HG02588 (cell line): ENCODE data around the gene SSMEM1.
"Not testable (repeated sequence)": the region's sequence is repeated elsewhere in the genome, so short reads cannot be mapped to it uniquely, and the experiment has no call there.

Experiments used
- ATAC-seq: cut with Tn5 transposase; IDR thresholded peaks from one replicate; pipeline ENCODE4 v1.9.1; 2021; ENCODE audit warnings: mild to moderate bottlenecking, moderate library complexity; ENCODE audit not compliant: unreplicated experiment

The SSMEM1 gene, protein sequence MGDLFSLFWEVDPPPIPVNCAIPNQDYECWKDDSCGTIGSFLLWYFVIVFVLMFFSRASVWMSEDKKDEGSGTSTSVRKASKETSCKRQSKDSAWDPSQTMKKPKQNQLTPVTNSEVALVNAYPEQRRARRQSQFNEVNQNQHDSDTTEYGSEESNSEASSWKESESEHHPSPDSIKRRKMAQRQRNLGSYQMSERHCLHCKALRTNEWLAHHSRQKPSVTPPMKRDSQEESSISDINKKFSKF

GRCh38 chr7:130207642-130208041, at the start of gene SSMEM1:
SSMEM1 (plus strand) TSS chr7:130207860; CDS start chr7:130207911, 51 bp downstream.
- ATAC-seq, result no peak

GRCh38 chr7:130160023-130160422, 47.6 kb upstream of the SSMEM1 start:
- no peak for ATAC-seq

GRCh38 chr7:130160455-130160854, 47.2 kb upstream of the SSMEM1 start:
- no peak for ATAC-seq

- no peak for ATAC-seq
Measured at GRCh38 chr7:130162196-130162595, 45.5 kb upstream of the SSMEM1 start.

GRCh38 chr7:130174237-130174959, 33.3 kb upstream of the SSMEM1 start:
- no peak for ATAC-seq

DNA sequence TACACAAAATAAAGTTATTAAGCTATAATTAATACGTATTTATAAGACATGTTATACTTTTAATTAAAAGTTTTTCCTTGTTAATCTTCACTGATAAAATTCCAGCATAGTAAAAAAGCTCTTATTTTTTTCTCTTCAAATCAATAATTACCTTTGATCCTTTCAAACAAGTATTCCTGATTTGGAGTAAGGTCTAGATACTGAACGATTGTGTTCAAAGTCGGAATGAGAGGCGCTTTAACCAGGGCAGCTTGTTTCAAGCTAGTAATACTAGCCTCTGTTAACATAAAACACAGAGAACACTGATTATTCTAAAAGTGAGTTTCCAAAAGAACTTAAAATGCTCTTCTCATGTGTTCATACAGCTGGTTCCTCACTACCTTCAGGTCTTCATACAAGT, 29.4 kb upstream of the SSMEM1 start:
- no peak for ATAC-seq

DNA sequence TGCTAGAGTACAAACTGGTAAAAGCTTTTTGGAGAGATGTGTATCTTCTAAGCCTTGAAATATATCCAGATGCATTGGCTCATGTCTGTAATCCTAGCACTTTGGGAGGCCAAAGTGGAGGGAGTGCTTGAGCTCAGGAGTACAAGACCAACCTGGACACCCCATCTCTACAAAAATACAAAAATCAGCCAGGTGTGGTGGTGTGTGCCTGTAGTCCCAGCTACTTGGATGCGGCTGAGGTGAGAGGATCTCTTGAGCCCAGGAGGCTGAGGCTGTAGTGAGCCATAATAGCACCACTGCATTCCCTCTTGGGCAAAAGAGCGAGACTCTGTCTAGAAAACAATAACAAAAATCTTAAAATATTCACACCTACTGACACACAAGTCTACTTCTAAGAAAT, 28.0 kb upstream of the SSMEM1 start:
- no peak for ATAC-seq

- no peak for ATAC-seq
Measured at GRCh38 chr7:130180571-130181262, 26.9 kb upstream of the SSMEM1 start.

DNA sequence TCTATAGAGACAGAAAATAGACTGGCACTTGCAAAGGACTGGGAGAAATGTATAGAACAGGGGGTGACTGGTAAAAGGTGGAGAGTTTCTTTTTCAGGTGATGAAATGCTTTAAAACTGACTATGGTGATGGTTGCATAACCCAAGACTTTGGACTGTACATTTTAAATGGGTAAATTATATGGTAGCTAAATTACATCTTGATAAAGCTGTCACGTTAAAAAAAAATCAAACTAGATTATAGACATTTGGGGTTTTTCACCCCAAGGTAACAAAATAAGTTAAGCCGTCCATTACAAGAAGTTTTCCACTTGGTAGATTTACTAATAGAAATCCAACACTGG, 26.4 kb upstream of the SSMEM1 start:
- ATAC-seq, result no peak

GRCh38 chr7:130182990-130183389, 24.7 kb upstream of the SSMEM1 start:
- peak; percentile 78 for ATAC-seq

GRCh38 chr7:130184349-130184748, 23.3 kb upstream of the SSMEM1 start:
- not testable (repeated sequence) for ATAC-seq

GRCh38 chr7:130187360-130187759, 20.3 kb upstream of the SSMEM1 start:
- ATAC-seq, result no peak

DNA sequence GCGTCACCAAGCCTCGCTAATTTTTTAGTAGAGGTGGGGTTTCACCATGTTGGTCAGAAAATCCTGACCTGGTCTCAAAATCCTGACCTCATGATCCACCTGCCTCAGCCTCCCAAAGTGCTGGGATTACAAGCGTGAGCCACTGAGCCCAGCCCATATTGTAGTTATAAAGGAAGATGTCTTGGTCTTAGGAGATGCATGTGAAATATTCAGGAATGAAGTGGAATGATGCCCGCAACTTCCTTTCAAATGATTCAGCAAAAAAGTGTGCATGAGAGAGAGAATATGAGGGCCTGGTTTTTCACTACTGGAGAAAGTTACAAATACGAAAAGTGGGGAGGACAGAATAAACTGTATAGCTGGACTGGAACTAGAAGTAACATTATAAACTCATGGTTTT, 18.3 kb upstream of the SSMEM1 start:
- no peak for ATAC-seq

GRCh38 chr7:130191791-130192190, 15.9 kb upstream of the SSMEM1 start:
- no peak for ATAC-seq

DNA sequence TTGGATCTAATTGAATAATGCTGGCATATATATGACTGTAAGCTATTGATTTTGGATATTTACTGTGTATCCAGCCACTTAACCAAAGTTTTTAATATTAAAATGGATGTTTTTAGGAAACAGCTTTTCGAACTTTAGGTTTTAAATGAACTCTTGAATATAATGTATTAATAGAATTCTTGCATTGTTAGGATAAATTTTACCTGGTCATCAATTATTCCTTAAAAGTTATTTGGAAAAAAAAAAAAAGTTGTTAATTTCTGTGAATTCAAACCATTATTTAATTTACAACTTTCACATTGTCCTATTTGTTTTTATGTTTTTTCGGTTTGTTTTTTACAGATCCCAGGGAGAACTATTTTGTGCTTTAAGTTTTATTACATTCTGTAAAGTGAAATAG, 12.3 kb upstream of the SSMEM1 start:
- no peak for ATAC-seq

- no peak for ATAC-seq
Measured at GRCh38 chr7:130196476-130196875, 11.2 kb upstream of the SSMEM1 start.

DNA sequence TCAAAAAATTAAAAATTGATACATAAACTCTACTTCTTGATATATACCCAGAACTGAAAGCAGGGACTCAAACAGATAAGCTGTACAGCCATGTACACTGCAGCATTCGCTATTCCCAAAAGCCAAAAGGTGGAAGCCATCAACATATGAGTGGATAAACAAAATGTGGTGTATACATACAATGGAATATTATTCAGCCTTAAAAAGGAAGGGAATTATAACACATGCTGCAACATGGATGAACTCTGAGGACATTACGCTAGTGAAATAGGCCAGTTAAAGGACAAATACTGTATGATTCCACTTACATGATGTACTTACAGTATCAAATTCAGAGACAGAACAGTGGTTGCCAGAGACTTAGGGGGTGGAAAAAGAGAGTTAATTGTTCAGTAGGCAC, 10.6 kb upstream of the SSMEM1 start:
- ATAC-seq, result no peak

- no peak for ATAC-seq
Measured at GRCh38 chr7:130201796-130202195, 5.9 kb upstream of the SSMEM1 start.

DNA sequence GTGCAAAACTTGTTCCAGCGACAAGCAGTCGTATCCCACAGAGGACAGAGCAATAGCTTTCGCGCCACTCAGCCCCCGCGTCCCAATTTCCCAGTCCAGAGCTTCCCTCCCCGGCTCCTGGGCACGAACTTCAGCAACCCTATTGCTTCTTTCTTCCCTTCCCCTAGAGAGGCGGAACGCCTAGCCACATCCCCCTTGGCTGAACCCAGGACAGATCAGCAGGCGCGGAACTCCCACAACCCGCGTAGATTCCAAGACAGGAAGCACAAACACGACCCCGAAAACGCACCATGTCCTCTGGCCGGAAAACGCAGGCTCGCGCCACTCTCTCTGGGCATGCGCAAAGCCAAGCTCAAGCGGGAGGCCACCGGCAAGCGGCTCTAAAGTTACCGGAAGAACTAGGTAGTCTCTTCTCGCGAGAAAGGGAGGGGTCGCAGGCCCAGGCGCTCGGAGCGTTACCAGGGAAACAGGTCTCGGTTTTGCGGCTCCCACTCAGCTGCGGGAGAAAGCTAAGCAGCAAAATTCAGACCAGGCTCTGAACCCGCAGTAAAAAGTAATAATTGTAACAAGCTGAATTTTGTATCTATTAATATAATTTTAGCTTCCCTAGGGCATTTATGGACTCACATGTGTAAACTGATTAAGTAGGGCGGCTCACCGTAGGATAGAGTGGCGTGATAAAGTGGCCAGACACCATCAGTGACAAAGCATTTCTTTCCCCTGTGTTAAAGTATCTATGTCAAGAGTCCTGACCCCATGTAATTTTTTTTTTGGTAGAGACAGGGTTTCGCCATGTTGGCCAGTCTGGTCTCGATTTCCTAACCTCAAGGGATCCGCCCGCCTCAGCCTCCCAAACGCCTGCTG, 2.3 kb upstream of the SSMEM1 start, which contains the start of gene TMEM209:
Gene TMEM209 (minus strand): TSS at position 323 of the 864 bp plus-strand sequence. CDS start 31 bp downstream, at position 292.
- ATAC-seq, result peak; percentile 97

DNA sequence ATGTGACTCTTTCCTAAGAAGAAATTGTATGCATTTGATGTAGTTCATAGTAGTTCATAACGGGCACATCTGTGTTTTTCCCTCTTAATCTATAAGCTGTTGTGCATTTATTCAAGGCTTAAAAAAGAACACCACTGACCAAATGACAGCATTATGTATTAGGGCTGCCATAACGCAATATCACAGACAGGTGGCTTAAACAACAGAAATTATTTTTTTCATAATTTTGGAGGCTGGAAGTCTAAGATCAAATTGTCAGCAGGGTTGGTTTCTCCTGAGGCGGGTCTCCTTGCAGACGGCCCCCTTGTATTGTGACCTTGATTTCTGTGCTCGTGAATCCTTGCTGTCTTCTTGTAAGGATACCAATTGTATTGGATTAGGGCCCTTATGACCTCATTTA, 627 bp upstream of the SSMEM1 start:
- no peak for ATAC-seq

DNA sequence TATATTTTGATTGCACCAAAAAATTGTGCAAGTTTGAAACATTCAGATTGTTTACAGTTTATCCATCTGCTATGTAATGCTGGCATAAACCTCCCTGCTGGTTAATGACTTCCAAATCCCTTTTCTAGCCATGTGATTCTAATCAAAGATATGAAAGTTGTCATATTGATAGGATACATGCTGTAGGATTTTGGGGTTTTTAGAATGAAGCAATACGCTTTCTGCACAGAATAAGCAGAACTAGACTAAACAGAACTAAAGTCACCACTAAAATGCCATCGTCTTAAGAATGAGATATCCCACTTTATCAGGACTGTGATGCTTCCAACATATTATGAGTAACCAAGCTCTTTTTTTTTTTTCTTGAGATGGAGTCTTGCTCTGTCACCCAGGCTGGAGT, 856 bp downstream of the SSMEM1 start:
- ATAC-seq, result no peak
